ENCODE data around the gene ACOT11.
"Not testable (repeated sequence)": the region's sequence is repeated elsewhere in the genome, so short reads cannot be mapped to it uniquely, and the experiment has no call there.

Gene ACOT11
- total RNA-seq = 0.39 to 1.6 reads per million in 2 experiments

- no peak for DNase-seq (ENCODE audit: low read depth)
These were observed at the start of gene ACOT11 for GRCh38 chr1:54547601-54548388. Gene ACOT11, plus strand, starts transcription at chr1:54548228. Its CDS starts 82 bp downstream, at chr1:54548310.

GRCh38 chr1:54498383-54499096, 49.5 kb upstream of the ACOT11 start:
- no peak for DNase-seq (ENCODE audit: low read depth)

- no peak for DNase-seq (ENCODE audit: low read depth)
These were observed 49.0 kb upstream of the ACOT11 start for GRCh38 chr1:54499097-54499359.

- DNase-seq (ENCODE audit: low read depth) = no peak
These were observed 48.5 kb upstream of the ACOT11 start for GRCh38 chr1:54499360-54500106.

GRCh38 chr1:54500107-54500431, 48.0 kb upstream of the ACOT11 start:
- no peak for DNase-seq (ENCODE audit: low read depth)

GRCh38 chr1:54501849-54502248, 46.2 kb upstream of the ACOT11 start:
- no peak for DNase-seq (ENCODE audit: low read depth)

- no peak for DNase-seq (ENCODE audit: low read depth)
These were observed 45.7 kb upstream of the ACOT11 start for GRCh38 chr1:54502342-54502741.

GRCh38 chr1:54506594-54506993, 41.4 kb upstream of the ACOT11 start:
- no peak for DNase-seq (ENCODE audit: low read depth)

- DNase-seq (ENCODE audit: low read depth) = no peak
These were observed 40.8 kb upstream of the ACOT11 start for GRCh38 chr1:54507033-54507870.

GRCh38 chr1:54510715-54511270, 37.2 kb upstream of the ACOT11 start:
- DNase-seq (ENCODE audit: low read depth) = no peak

GRCh38 chr1:54513921-54514580, 34.0 kb upstream of the ACOT11 start:
- DNase-seq (ENCODE audit: low read depth) = not testable (repeated sequence)

- DNase-seq (ENCODE audit: low read depth) = no peak
These were observed 31.6 kb upstream of the ACOT11 start for GRCh38 chr1:54516249-54516920.

- DNase-seq (ENCODE audit: low read depth) = no peak
These were observed 30.5 kb upstream of the ACOT11 start for GRCh38 chr1:54517496-54517895.

GRCh38 chr1:54518489-54518888, 29.5 kb upstream of the ACOT11 start:
- DNase-seq (ENCODE audit: low read depth) = no peak

GRCh38 chr1:54519709-54520108, 28.3 kb upstream of the ACOT11 start:
- DNase-seq (ENCODE audit: low read depth) = no peak

GRCh38 chr1:54520631-54521321, 27.3 kb upstream of the ACOT11 start:
- DNase-seq (ENCODE audit: low read depth) = no peak

GRCh38 chr1:54526565-54526964, 21.5 kb upstream of the ACOT11 start:
- DNase-seq (ENCODE audit: low read depth) = not testable (repeated sequence)

GRCh38 chr1:54528613-54529012, 19.4 kb upstream of the ACOT11 start:
- DNase-seq (ENCODE audit: low read depth) = no peak

GRCh38 chr1:54532033-54532432, 16.0 kb upstream of the ACOT11 start:
- DNase-seq (ENCODE audit: low read depth) = no peak

- DNase-seq (ENCODE audit: low read depth) = not testable (repeated sequence)
These were observed 11.4 kb upstream of the ACOT11 start for GRCh38 chr1:54536656-54537055.

All from T follicular helper cell (primary cell).